IMR-90 (cell line): Measurements from ENCODE around the gene GRIN2A. TPM values are rescaled to one million over a fixed set of nuclear protein-coding genes. Genes with fewer than 3 reads are reported as not detected.

ENCODE experiments used
- ATAC-seq: fragments of 200-7000 bp; cut with Tn5 transposase; 2 replicates; pipeline ENCODE4 v1.9.1; 2020; ENCODE audit warnings: low read depth, mild to moderate bottlenecking, moderate library complexity
- BruUV-seq: library from RNA; stranded (reverse); fragments of 400-500 nt; replicated peaks from 2 replicates; lab custom pipeline; 2021; lab: Mats Ljungman, UMichigan
- CTCF ChIA-PET: fragments of 300-600 bp; formaldehyde crosslinking; extraction: SDS; loops from one replicate; lab custom pipeline; 2021; ENCODE audit warnings: antibody characterized with exemption; lab: Yijun Ruan, JAX
- POLR2A ChIA-PET: fragments of 300-600 bp; sonication (Branson Sonifier 250); formaldehyde crosslinking; loops from one replicate; lab custom pipeline; 2022; ENCODE audit warnings: antibody characterized with exemption; ENCODE audit not compliant: unreplicated experiment; lab: Charles Lee
- DNase-seq: peaks from one replicate; pipeline ENCODE4 v3.0.0; 2013
- H2AFZ ChIP-seq: replicated peaks from 2 replicates; pipeline ENCODE3; 2013; ENCODE audit warnings: low read length, mild to moderate bottlenecking; ENCODE audit not compliant: poor library complexity
- H2AK5ac ChIP-seq: 2 replicates; pipeline ENCODE4 v1.6.1; 2013; ENCODE audit warnings: low read depth, low read length, inconsistent platforms
- H2AK9ac ChIP-seq: replicated peaks from 2 replicates; pipeline ENCODE3; 2013; ENCODE audit warnings: mild to moderate bottlenecking, low read depth, low read length, moderate library complexity; ENCODE audit not compliant: poor library complexity
- H2BK120ac ChIP-seq: 2 replicates; pipeline ENCODE4 v1.6.1; 2013; ENCODE audit warnings: low read depth, low read length, inconsistent platforms
- H2BK15ac ChIP-seq: 3 replicates; pipeline ENCODE4 v1.6.1; 2013; ENCODE audit warnings: low read depth, low read length, inconsistent platforms
- H2BK20ac ChIP-seq: 2 replicates; pipeline ENCODE4 v1.6.1; 2013; ENCODE audit warnings: low read depth, mild to moderate bottlenecking, inconsistent platforms, low read length, moderate library complexity
- H2BK5ac ChIP-seq: 2 replicates; pipeline ENCODE4 v1.6.1; 2013; ENCODE audit warnings: mild to moderate bottlenecking, low read depth, low read length, inconsistent platforms; ENCODE audit not compliant: poor library complexity, severe bottlenecking
- H3K14ac ChIP-seq: replicated peaks from 2 replicates; pipeline ENCODE4 v1.6.1; 2013; ENCODE audit warnings: low read depth, low read length, inconsistent platforms
- H3K18ac ChIP-seq: 2 replicates; pipeline ENCODE4 v1.6.1; 2013; ENCODE audit warnings: low read depth, low read length, control low read depth
- H3K23ac ChIP-seq: 2 replicates; pipeline ENCODE4 v1.6.1; 2013; ENCODE audit warnings: low read depth, low read length, inconsistent platforms
- H3K27ac ChIP-seq: 2 replicates; pipeline ENCODE4 v1.5.1; 2013; ENCODE audit warnings: mild to moderate bottlenecking, control low read depth, low read length; ENCODE audit not compliant: insufficient read depth
- H3K27me3 ChIP-seq: 2 replicates; pipeline ENCODE4 v1.6.1; 2013; ENCODE audit warnings: low read length; ENCODE audit not compliant: control insufficient read depth, insufficient read depth
- H3K36me3 ChIP-seq: 2 replicates; pipeline ENCODE4 v1.6.1; 2013; ENCODE audit warnings: low read length, mixed read lengths; ENCODE audit not compliant: control insufficient read depth, insufficient read depth
- H3K4ac ChIP-seq: 2 replicates; pipeline ENCODE4 v1.6.1; 2013; ENCODE audit warnings: low read depth, low read length, inconsistent platforms
- H3K4me1 ChIP-seq: 2 replicates; pipeline ENCODE4 v1.6.1; 2013; ENCODE audit warnings: low read length, mixed read lengths; ENCODE audit not compliant: control insufficient read depth, insufficient read depth
- H3K4me2 ChIP-seq: 2 replicates; pipeline ENCODE4 v1.6.1; 2013; ENCODE audit warnings: low read depth, mild to moderate bottlenecking, control low read depth, low read length, moderate library complexity
- H3K4me3 ChIP-seq: 2 replicates; pipeline ENCODE4 v1.5.1; 2013; ENCODE audit warnings: low read depth, mild to moderate bottlenecking, control low read depth, low read length, moderate library complexity; ENCODE audit not compliant: insufficient read depth
- H3K56ac ChIP-seq: 2 replicates; pipeline ENCODE4 v1.6.1; 2013; ENCODE audit warnings: low read length, inconsistent platforms; ENCODE audit not compliant: insufficient read depth; ENCODE audit errors: extremely low read depth
- H3K79me1 ChIP-seq, 2 experiments: 2 replicates each; pipeline ENCODE4 v1.6.1; 2013; ENCODE audit warnings: low read length in 2 of 2, inconsistent platforms in 1 of 2, low read depth in 1 of 2
- H3K9ac ChIP-seq: 2 replicates; pipeline ENCODE4 v1.6.1; 2013; ENCODE audit warnings: low read depth, low read length, control low read depth
- H3K9me1 ChIP-seq: 2 replicates; pipeline ENCODE4 v1.6.1; 2013; ENCODE audit warnings: low read length, inconsistent platforms; ENCODE audit not compliant: insufficient read depth
- H3K9me3 ChIP-seq: 2 replicates; pipeline ENCODE4 v1.6.1; 2013; ENCODE audit warnings: low read length; ENCODE audit not compliant: control insufficient read depth, insufficient read depth
- H4K20me1 ChIP-seq: 2 replicates; pipeline ENCODE4 v1.6.1; 2013; ENCODE audit warnings: low read length, inconsistent platforms; ENCODE audit not compliant: insufficient read depth
- H4K5ac ChIP-seq: 2 replicates; pipeline ENCODE4 v1.6.1; 2013; ENCODE audit warnings: mild to moderate bottlenecking, low read depth, low read length, control low read depth
- H4K8ac ChIP-seq, 2 experiments: 2 replicates each; pipeline ENCODE4 v1.6.1; 2013; ENCODE audit warnings: low read depth in 2 of 2, low read length in 2 of 2, control low read depth in 1 of 2, inconsistent platforms in 1 of 2
- H4K91ac ChIP-seq: 2 replicates; pipeline ENCODE4 v1.6.1; 2013; ENCODE audit warnings: low read depth, low read length, inconsistent platforms; ENCODE audit not compliant: insufficient read depth
- BHLHE40 ChIP-seq: fragments of 150-350 bp; IDR thresholded peaks from 2 replicates; pipeline ENCODE4 v1.6.1; 2016; ENCODE audit warnings: mild to moderate bottlenecking, low read depth, low read length
- CEBPB ChIP-seq: IDR thresholded peaks from 2 replicates; pipeline ENCODE4 v1.6.1; 2012; ENCODE audit warnings: low read depth, low read length, improper control_type of control experiment
- CHD1 ChIP-seq: IDR thresholded peaks from 2 replicates; pipeline ENCODE4 v1.6.1; 2012; ENCODE audit warnings: low read depth, low read length, improper control_type of control experiment
- FOS ChIP-seq: fragments of 150-350 bp; IDR thresholded peaks from 2 replicates; pipeline ENCODE4 v1.6.1; 2016; ENCODE audit warnings: low read depth, low read length
- MAFK ChIP-seq: IDR thresholded peaks from 2 replicates; pipeline ENCODE4 v1.6.1; 2012; ENCODE audit warnings: low read depth, low read length, improper control_type of control experiment
- MAZ ChIP-seq: IDR thresholded peaks from 2 replicates; pipeline ENCODE4 v1.6.1; 2012; ENCODE audit warnings: low read depth, mild to moderate bottlenecking, low read length, improper control_type of control experiment, moderate library complexity, borderline replicate concordance
- NFE2L2 ChIP-seq: fragments of 150-350 bp; IDR thresholded peaks from 2 replicates; pipeline ENCODE4 v1.6.1; 2016; ENCODE audit warnings: low read depth, mild to moderate bottlenecking, low read length
- POLR2A ChIP-seq: IDR thresholded peaks from 2 replicates; pipeline ENCODE4 v1.6.1; 2012; ENCODE audit warnings: mild to moderate bottlenecking, low read depth, low read length
- RAD21 ChIP-seq: IDR thresholded peaks from 2 replicates; pipeline ENCODE4 v1.6.1; 2012; ENCODE audit warnings: low read length, improper control_type of control experiment
- RFX5 ChIP-seq: IDR thresholded peaks from 2 replicates; pipeline ENCODE4 v1.8.0; 2012; ENCODE audit warnings: low read depth, mild to moderate bottlenecking, low read length, moderate library complexity
- SMC3 ChIP-seq: fragments of 150-350 bp; IDR thresholded peaks from 2 replicates; pipeline ENCODE4 v1.6.1; 2016; ENCODE audit warnings: low read depth, mild to moderate bottlenecking, antibody characterized with exemption, low read length, moderate library complexity
- WGBS, 2 experiments: methylation state at CpG; one replicate each; pipeline versions ENCODE4 v1.1.5 to v1.1.7; 2013; ENCODE audit warnings: missing lambda C conversion rate in 2 of 2; ENCODE audit not compliant: insufficient read length in 1 of 2; ENCODE audit errors: extremely low coverage in 2 of 2; 5-methylcytosine and 5-hydroxymethylcytosine counted together
- dilution Hi-C: fragments of 300-500 bp; cut with HindIII; formaldehyde crosslinking; loops from one replicate; pipeline ENCODE4 v1.14.3; 2018; ENCODE audit warnings: low sequenced_read_pairs; ENCODE audit not compliant: unreplicated experiment
- in situ Hi-C: fragments of 300-500 bp; cut with MboI; formaldehyde crosslinking; loops from 3 replicates; pipeline ENCODE4 v1.14.3; 2019; ENCODE audit warnings: low sequenced_read_pairs, inconsistent platforms, mixed read lengths
- intact Hi-C: fragments of 100-400 bp; cut with micrococcal nuclease; formaldehyde crosslinking; loops from 2 replicates; pipeline ENCODE4 v1.10.0; 2022
- polyA plus RNA-seq, 3 experiments: library from polyadenylated mRNA; depleted of rRNA; stranded (reverse); fragments of >200 nt; gene quantifications; 2 replicates each; pipeline ENCODE4 v1.2.3, GENCODE V29; 2012; ENCODE audit warnings: low replicate concordance in 1 of 3
- total RNA-seq: library from RNA; depleted of rRNA; stranded (reverse); fragments of >200 nt; gene quantifications from 2 replicates; pipeline ENCODE4 v1.2.3, GENCODE V29; 2012
- TF ChIP-seq, protein P1 (sequence below): fragments of 150-350 bp; IDR thresholded peaks from 2 replicates; pipeline ENCODE4 v1.6.1; 2017; ENCODE audit warnings: mild to moderate bottlenecking, antibody characterized with exemption, low read length, low read depth
- TF ChIP-seq, protein P2 (sequence below): conservative IDR thresholded peaks from 2 replicates; pipeline ENCODE4 v1.5.1; 2012; ENCODE audit warnings: mild to moderate bottlenecking, low read depth, low read length, improper control_type of control experiment

The GRIN2A gene
- total and polyA plus RNA-seq, 2 of the 4 experiments (the other 2 are of a cell fraction) = under 0.01 TPM; not detected in 1

DNA sequence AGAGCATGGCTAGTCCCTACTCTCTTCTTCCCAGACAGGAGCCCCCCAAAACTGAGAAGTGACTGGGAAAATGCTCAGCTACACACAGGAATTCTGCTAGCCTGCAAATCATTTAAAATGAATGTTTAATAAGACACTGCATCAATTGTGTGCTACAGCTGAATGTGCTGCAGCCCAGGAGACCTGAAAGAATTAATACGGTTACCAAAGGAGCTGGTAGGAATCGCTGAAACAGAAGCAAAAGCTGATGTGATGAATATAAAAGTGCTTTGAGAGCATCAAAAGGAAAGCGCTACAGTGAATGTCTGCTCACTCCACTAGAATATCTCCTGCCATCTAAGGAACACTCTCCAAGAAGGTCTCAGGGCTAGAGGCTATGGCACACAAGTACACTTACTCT is 3.7 kb downstream of the GRIN2A start (continued):
- TF ChIP-seq CEBPB (no peak), SMC3 (no peak), RAD21 (no peak)

DNA sequence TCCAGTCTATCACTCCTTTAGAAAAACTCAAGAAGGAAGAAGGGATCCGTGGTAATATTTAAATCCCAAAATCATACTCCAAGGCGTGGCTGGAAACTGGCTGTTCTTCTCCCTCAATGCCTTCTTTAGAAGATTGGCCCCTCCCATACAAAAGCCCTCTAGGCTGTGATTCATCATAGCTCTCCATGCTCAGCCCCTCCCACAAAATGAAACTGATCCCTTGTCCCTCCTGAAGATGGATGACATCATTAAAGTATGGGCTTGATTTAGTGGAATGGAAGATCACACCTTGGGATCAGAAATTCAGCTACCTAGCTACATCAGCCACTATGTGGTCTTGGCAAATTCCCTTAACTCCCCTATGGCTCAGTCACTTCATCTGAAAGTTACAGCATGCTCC is 4.1 kb downstream of the GRIN2A start:
- no peak overlapping the region for H2BK120ac ChIP-seq
- H3K23ac ChIP-seq = no peak overlapping the region
- H3K18ac ChIP-seq = no peak overlapping the region
- no peak overlapping the region for H3K14ac ChIP-seq
- no peak overlapping the region for H4K91ac ChIP-seq
- H4K20me1 ChIP-seq = no peaks in the 10 kb centered on the region
- no CpG with 5 or more reads among the region's 2 CpGs for WGBS, 2 experiments
- no peak overlapping the region for H3K4me2 ChIP-seq
- peaks cover 7% of the 10 kb centered on the region; the same call in 1 of the 2 replicates for H3K9me3 ChIP-seq
- no peak overlapping the region for H2AFZ ChIP-seq
- POLR2A ChIA-PET = no interaction called here
- no peaks in the 10 kb centered on the region for H3K4me1 ChIP-seq
- H2BK15ac ChIP-seq = no peak overlapping the region
- ATAC-seq = no peak
- H3K79me1 ChIP-seq = no peaks in the 10 kb centered on the region
- no peak overlapping the region for H2BK20ac ChIP-seq
- H3K27me3 ChIP-seq = peaks cover 5% of the 10 kb centered on the region
- no peak overlapping the region for H4K5ac ChIP-seq
- DNase-seq = no peak
- dilution Hi-C loops = no loop called here
- no peak overlapping the region for H3K56ac ChIP-seq
- no peak overlapping the region for H4K8ac ChIP-seq
- no TSS peak for BruUV-seq
- H3K27ac ChIP-seq = no peak overlapping the region
- no peak overlapping the region for H2AK9ac ChIP-seq
- intact Hi-C loops = no loop called here
- no peaks in the 10 kb centered on the region for H3K9me1 ChIP-seq
- no peak overlapping the region for H2BK5ac ChIP-seq
- H3K9ac ChIP-seq = no peak overlapping the region
- no peak overlapping the region for H2AK5ac ChIP-seq
- H3K4ac ChIP-seq = no peak overlapping the region
- no peaks in the 10 kb centered on the region for H3K36me3 ChIP-seq
- no peak overlapping the region for H3K4me3 ChIP-seq
- TF ChIP-seq SMC3 (no peak), RFX5 (no peak), MAFK (no peak), CEBPB (no peak), FOS (no peak), BHLHE40 (no peak), CHD1 (no peak), MAZ (no peak), NFE2L2 (no peak), POLR2A (no peak)
- TF ChIP-seq, protein P1, sequence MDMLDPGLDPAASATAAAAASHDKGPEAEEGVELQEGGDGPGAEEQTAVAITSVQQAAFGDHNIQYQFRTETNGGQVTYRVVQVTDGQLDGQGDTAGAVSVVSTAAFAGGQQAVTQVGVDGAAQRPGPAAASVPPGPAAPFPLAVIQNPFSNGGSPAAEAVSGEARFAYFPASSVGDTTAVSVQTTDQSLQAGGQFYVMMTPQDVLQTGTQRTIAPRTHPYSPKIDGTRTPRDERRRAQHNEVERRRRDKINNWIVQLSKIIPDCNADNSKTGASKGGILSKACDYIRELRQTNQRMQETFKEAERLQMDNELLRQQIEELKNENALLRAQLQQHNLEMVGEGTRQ = no peak
- TF ChIP-seq, protein P2, sequence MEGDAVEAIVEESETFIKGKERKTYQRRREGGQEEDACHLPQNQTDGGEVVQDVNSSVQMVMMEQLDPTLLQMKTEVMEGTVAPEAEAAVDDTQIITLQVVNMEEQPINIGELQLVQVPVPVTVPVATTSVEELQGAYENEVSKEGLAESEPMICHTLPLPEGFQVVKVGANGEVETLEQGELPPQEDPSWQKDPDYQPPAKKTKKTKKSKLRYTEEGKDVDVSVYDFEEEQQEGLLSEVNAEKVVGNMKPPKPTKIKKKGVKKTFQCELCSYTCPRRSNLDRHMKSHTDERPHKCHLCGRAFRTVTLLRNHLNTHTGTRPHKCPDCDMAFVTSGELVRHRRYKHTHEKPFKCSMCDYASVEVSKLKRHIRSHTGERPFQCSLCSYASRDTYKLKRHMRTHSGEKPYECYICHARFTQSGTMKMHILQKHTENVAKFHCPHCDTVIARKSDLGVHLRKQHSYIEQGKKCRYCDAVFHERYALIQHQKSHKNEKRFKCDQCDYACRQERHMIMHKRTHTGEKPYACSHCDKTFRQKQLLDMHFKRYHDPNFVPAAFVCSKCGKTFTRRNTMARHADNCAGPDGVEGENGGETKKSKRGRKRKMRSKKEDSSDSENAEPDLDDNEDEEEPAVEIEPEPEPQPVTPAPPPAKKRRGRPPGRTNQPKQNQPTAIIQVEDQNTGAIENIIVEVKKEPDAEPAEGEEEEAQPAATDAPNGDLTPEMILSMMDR = no peak
- in situ Hi-C loops = loop anchor here (25.0 kb wide), 1 partner anchor 1016 kb away; no protein-coding TSS in a partner anchor
- CTCF ChIA-PET = no interaction called here
